WTC11 (cell line): Measurements from ENCODE around the gene RAPGEF2. TPM values are rescaled to one million over a fixed set of nuclear protein-coding genes. Genes with fewer than 3 reads are reported as not detected.

Source experiments
- ATAC-seq: fragments of 200-7000 bp; cut with Tn5 transposase; 2 replicates; pipeline ENCODE4 v1.10.0; 2021; ENCODE audit warnings: mild to moderate bottlenecking, moderate library complexity
- CTCF ChIA-PET: fragments of 300-600 bp; sonication (Branson Sonifier 250); formaldehyde crosslinking; loops from one replicate; lab custom pipeline; 2021; ENCODE audit warnings: antibody characterized with exemption; lab: Charles Lee
- POLR2A ChIA-PET: fragments of 350-600 bp; sonication (Branson Sonifier 250); formaldehyde crosslinking; loops from one replicate; lab custom pipeline; 2021; ENCODE audit warnings: antibody characterized with exemption; lab: Charles Lee
- DNase-seq: peaks from one replicate; pipeline ENCODE4 v3.0.0; 2021; ENCODE audit warnings: low spot score
- H3K27ac Mint-ChIP-seq: 2 replicates; pipeline ENCODE4 v1.8.0; 2021; ENCODE audit warnings: mixed read lengths
- H3K27me3 Mint-ChIP-seq: 2 replicates; pipeline ENCODE4 v1.8.0; 2021; ENCODE audit warnings: low read depth, mild to moderate bottlenecking, moderate library complexity, mixed read lengths
- H3K36me3 Mint-ChIP-seq: 2 replicates; pipeline ENCODE4 v1.8.0; 2021; ENCODE audit warnings: mixed read lengths
- H3K4me1 Mint-ChIP-seq: 2 replicates; pipeline ENCODE4 v1.8.0; 2022; ENCODE audit warnings: mixed read lengths
- H3K4me3 Mint-ChIP-seq: 2 replicates; pipeline ENCODE4 v1.8.0; 2021; ENCODE audit warnings: mild to moderate bottlenecking, moderate library complexity, mixed read lengths
- H3K9me3 Mint-ChIP-seq: 2 replicates; pipeline ENCODE4 v1.8.0; 2021; ENCODE audit warnings: mixed read lengths
- ATF2 ChIP-seq: sonication (generic); formaldehyde crosslinking; IDR thresholded peaks from 2 replicates; pipeline ENCODE4 v1.8.1; 2022; ENCODE audit warnings: low read depth, missing genetic modification reagents, borderline replicate concordance
- CREB1 ChIP-seq: sonication (generic); formaldehyde crosslinking; IDR thresholded peaks from 2 replicates; pipeline ENCODE4 v1.8.0; 2023; ENCODE audit warnings: mild to moderate bottlenecking, missing genetic modification reagents
- ESRRA ChIP-seq: sonication (generic); formaldehyde crosslinking; IDR thresholded peaks from 2 replicates; pipeline ENCODE4 v1.8.1; 2022; ENCODE audit warnings: mild to moderate bottlenecking, missing genetic modification reagents, borderline replicate concordance
- FOXP1 ChIP-seq: sonication (generic); formaldehyde crosslinking; IDR thresholded peaks from 2 replicates; pipeline ENCODE4 v1.8.0; 2022; ENCODE audit warnings: missing genetic modification reagents, mild to moderate bottlenecking, moderate library complexity, borderline replicate concordance
- HMGA2 ChIP-seq: fragments of 250-450 bp; sonication (Bioruptor Pico); IDR thresholded peaks from 2 replicates; pipeline ENCODE4 v1.4.0; 2021; ENCODE audit warnings: mild to moderate bottlenecking, moderate library complexity
- JAZF1 ChIP-seq: fragments of 250-450 bp; sonication (Bioruptor Pico); IDR thresholded peaks from 2 replicates; pipeline ENCODE4 v1.9.0; 2021; ENCODE audit warnings: moderate library complexity, mild to moderate bottlenecking, inconsistent platforms
- NFYB ChIP-seq: sonication (generic); formaldehyde crosslinking; conservative IDR thresholded peaks from 2 replicates; pipeline ENCODE4 v1.8.0; 2022; ENCODE audit warnings: low read depth, missing genetic modification reagents
- TEAD1 ChIP-seq: sonication (generic); formaldehyde crosslinking; IDR thresholded peaks from 2 replicates; pipeline ENCODE4 v1.8.0; 2022; ENCODE audit warnings: mild to moderate bottlenecking, missing genetic modification reagents
- ZMAT4 ChIP-seq: fragments of 250-450 bp; sonication (Bioruptor Pico); IDR thresholded peaks from 2 replicates; pipeline ENCODE4 v1.9.0; 2021; ENCODE audit warnings: mild to moderate bottlenecking
- ZNF232 ChIP-seq: sonication (generic); formaldehyde crosslinking; IDR thresholded peaks from 2 replicates; pipeline ENCODE4 v1.8.0; 2022; ENCODE audit warnings: mild to moderate bottlenecking, missing genetic modification reagents
- ZNF281 ChIP-seq: sonication (generic); formaldehyde crosslinking; IDR thresholded peaks from 2 replicates; pipeline ENCODE4 v1.8.0; 2023; ENCODE audit warnings: mild to moderate bottlenecking, missing genetic modification reagents
- total RNA-seq: library from RNA; stranded (reverse); gene quantifications from 3 replicates; pipeline ENCODE4 v1.2.3, GENCODE V29; 2021
- TF ChIP-seq, protein P1 (sequence below): fragments of 250-450 bp; sonication (Bioruptor Pico); IDR thresholded peaks from 2 replicates; pipeline ENCODE4 v1.9.0; 2021; ENCODE audit warnings: mild to moderate bottlenecking, borderline replicate concordance
- TF ChIP-seq, protein P2 (sequence below): fragments of 250-450 bp; sonication (Bioruptor Pico); IDR thresholded peaks from 2 replicates; pipeline ENCODE4 v1.9.0; 2021; ENCODE audit warnings: moderate library complexity, mild to moderate bottlenecking, inconsistent platforms, borderline replicate concordance
- TF ChIP-seq, protein P3 (sequence below): sonication (generic); formaldehyde crosslinking; IDR thresholded peaks from 2 replicates; pipeline ENCODE4 v1.8.1; 2023; ENCODE audit warnings: mild to moderate bottlenecking, missing genetic modification reagents, moderate library complexity

Gene RAPGEF2
- total RNA-seq, 1 experiment from 2014 or later: 40.6 TPM

DNA sequence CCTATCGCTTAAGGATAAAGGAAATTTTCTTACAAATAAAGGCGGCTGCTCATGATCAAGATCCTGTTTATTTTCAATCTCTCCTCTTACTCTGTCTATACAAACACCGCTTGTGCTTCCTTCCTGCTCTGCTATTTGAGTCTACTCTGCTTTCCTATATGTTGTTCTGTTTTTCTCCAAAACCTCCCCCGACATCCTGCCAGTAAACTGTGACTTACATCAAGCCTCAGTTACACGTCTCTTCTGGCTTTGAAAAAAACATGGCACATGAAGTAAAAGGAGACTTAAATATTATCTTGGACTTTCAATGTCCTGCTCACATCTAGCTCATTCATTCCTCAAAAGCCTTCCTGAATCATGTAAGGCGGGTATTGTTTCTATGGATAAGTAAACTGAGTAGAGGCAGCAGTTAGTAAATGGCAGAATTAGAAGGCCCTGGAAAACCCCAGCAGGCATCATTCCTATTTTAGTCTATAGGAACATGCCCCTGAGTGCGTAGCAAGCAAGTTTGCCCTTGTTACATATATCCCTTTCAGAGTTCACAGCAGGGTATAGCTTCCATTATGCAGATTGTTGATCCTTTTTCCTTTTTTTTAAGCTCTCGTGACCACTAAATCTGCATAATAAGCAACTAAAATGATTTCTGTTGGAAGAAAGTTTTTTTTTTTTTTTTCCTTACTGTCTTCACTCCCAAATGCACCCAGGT, 280.1 kb downstream of the RAPGEF2 start (continued):
- TF ChIP-seq, protein P1, sequence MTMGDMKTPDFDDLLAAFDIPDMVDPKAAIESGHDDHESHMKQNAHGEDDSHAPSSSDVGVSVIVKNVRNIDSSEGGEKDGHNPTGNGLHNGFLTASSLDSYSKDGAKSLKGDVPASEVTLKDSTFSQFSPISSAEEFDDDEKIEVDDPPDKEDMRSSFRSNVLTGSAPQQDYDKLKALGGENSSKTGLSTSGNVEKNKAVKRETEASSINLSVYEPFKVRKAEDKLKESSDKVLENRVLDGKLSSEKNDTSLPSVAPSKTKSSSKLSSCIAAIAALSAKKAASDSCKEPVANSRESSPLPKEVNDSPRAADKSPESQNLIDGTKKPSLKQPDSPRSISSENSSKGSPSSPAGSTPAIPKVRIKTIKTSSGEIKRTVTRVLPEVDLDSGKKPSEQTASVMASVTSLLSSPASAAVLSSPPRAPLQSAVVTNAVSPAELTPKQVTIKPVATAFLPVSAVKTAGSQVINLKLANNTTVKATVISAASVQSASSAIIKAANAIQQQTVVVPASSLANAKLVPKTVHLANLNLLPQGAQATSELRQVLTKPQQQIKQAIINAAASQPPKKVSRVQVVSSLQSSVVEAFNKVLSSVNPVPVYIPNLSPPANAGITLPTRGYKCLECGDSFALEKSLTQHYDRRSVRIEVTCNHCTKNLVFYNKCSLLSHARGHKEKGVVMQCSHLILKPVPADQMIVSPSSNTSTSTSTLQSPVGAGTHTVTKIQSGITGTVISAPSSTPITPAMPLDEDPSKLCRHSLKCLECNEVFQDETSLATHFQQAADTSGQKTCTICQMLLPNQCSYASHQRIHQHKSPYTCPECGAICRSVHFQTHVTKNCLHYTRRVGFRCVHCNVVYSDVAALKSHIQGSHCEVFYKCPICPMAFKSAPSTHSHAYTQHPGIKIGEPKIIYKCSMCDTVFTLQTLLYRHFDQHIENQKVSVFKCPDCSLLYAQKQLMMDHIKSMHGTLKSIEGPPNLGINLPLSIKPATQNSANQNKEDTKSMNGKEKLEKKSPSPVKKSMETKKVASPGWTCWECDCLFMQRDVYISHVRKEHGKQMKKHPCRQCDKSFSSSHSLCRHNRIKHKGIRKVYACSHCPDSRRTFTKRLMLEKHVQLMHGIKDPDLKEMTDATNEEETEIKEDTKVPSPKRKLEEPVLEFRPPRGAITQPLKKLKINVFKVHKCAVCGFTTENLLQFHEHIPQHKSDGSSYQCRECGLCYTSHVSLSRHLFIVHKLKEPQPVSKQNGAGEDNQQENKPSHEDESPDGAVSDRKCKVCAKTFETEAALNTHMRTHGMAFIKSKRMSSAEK (CRISPR knock-in tag): no peak
- TF ChIP-seq ESRRA (CRISPR knock-in tag) (no peak), ZNF232 (CRISPR knock-in tag) (no peak), ZMAT4 (CRISPR knock-in tag) (no peak), JAZF1 (CRISPR knock-in tag) (no peak), TEAD1 (CRISPR knock-in tag) (no peak), CREB1 (no peak), FOXP1 (CRISPR knock-in tag) (no peak)
- TF ChIP-seq, protein P2, sequence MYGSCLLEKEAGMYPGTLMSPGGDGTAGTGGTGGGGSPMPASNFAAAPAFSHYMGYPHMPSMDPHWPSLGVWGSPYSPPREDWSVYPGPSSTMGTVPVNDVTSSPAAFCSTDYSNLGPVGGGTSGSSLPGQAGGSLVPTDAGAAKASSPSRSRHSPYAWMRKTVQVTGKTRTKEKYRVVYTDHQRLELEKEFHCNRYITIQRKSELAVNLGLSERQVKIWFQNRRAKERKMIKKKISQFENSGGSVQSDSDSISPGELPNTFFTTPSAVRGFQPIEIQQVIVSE (CRISPR knock-in tag): no peak
- TF ChIP-seq, protein P3, sequence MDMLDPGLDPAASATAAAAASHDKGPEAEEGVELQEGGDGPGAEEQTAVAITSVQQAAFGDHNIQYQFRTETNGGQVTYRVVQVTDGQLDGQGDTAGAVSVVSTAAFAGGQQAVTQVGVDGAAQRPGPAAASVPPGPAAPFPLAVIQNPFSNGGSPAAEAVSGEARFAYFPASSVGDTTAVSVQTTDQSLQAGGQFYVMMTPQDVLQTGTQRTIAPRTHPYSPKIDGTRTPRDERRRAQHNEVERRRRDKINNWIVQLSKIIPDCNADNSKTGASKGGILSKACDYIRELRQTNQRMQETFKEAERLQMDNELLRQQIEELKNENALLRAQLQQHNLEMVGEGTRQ: no peak

DNA sequence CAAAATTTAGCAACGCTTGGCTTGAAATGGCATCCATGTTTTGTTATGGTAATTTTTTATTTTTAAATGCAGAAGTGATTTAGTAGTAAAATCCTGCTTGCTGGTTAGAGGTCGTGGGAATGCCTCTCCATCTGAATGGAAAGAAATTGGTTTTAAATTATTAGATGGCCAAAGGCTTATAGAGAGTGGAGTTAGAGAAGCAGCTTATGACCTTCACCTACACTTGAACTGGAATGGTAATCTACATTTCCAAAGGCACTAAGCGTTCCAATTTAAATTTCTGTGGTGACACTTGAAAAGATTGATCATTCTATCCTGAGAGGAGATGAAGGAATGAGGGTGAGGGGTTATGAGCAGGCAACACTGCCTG, 280.7 kb downstream of the RAPGEF2 start:
- no peak overlapping the region for H3K27ac Mint-ChIP-seq
- ATAC-seq (peak; percentile 82), DNase-seq (no peak)
- no peak overlapping the region for H3K4me3 Mint-ChIP-seq
- ChIA-PET CTCF (interaction anchor here (1.6 kb wide), 1 partner anchor 72 kb away, joined by 4 read pairs; no protein-coding TSS in a partner anchor), POLR2A (no interaction called here)
- H3K36me3 Mint-ChIP-seq: 0 out of 2 replicates have a peak, but pooled peaks cover 2% of the 10 kb centered on the region
- H3K27me3 Mint-ChIP-seq: peaks cover 43% of the 10 kb centered on the region
- peaks cover 20% of the 10 kb centered on the region for H3K9me3 Mint-ChIP-seq
- TF ChIP-seq NFYB (CRISPR knock-in tag) (no peak), TEAD1 (CRISPR knock-in tag) (peak; percentile 26; the same call in 1 of the 2 replicates), ZNF281 (CRISPR knock-in tag) (no peak)
- H3K4me1 Mint-ChIP-seq: peaks cover 16% of the 10 kb centered on the region

- peaks cover 48% of the 10 kb centered on the region for H3K27me3 Mint-ChIP-seq
- no peak for DNase-seq
- POLR2A ChIA-PET: no interaction called here
- peaks cover 16% of the 10 kb centered on the region for H3K4me1 Mint-ChIP-seq
- TF ChIP-seq HMGA2 (CRISPR knock-in tag) (peak; percentile 91; the same call in 1 of the 2 replicates), ATF2 (CRISPR knock-in tag) (no peak)
- no peak overlapping the region for H3K27ac Mint-ChIP-seq
- ATAC-seq: no peak
- CTCF ChIA-PET: interaction anchor here (1.6 kb wide), 1 partner anchor 71 kb away, joined by 4 read pairs; no protein-coding TSS in a partner anchor
- H3K4me3 Mint-ChIP-seq: no peak overlapping the region
- 0 out of 2 replicates have a peak, but pooled peaks cover under 1% of the 10 kb centered on the region for H3K36me3 Mint-ChIP-seq
- peaks cover 15% of the 10 kb centered on the region for H3K9me3 Mint-ChIP-seq
Measured at GRCh38 chr4:159384017-159384416, 281.1 kb downstream of the RAPGEF2 start.
